Sigmoid colon (tissue), 7 donors: ENCODE results near the gene FSTL5. TPM values are rescaled to one million over a fixed set of nuclear protein-coding genes. Genes with fewer than 3 reads are reported as not detected.

Source experiments
- DNase-seq: peaks from one replicate; pipeline ENCODE4 v3.0.0-alpha.2; 2019
- H3K27ac ChIP-seq, 4 donors: fragments of 200-600 bp; sonication (generic); one replicate each; pipeline ENCODE4 v1.5.1; 2016 to 2019; ENCODE audit warnings: mild to moderate bottlenecking in 1 of 4
- H3K27me3 ChIP-seq, 3 donors: fragments of 200-600 bp; sonication (generic); one replicate each; pipeline ENCODE4 v1.5.1; 2019; ENCODE audit warnings: mild to moderate bottlenecking in 1 of 3
- H3K36me3 ChIP-seq, 4 donors: fragments of 200-600 bp; sonication (generic); one replicate each; pipeline ENCODE4 v1.5.1; 2016 to 2019
- H3K4me1 ChIP-seq, 4 donors: fragments of 200-600 bp; sonication (generic); one replicate each; pipeline ENCODE4 v1.5.1; 2017 to 2019
- H3K4me3 ChIP-seq, 4 donors: fragments of 200-600 bp; sonication (generic); one replicate each; pipeline ENCODE4 v1.5.1; 2017 to 2019; ENCODE audit warnings: mild to moderate bottlenecking in 2 of 4, moderate library complexity in 1 of 4
- H3K9me3 ChIP-seq, 4 donors: fragments of 200-600 bp in 3 of 4; sonication (generic) in 3 of 4; one replicate each; pipeline versions ENCODE4 v1.5.1 to v1.6.1; 2013 to 2019
- EP300 ChIP-seq, 4 donors: sonication (generic); formaldehyde crosslinking; IDR thresholded peaks; one replicate each; pipeline ENCODE4 v1.6.1; 2017; ENCODE audit warnings: antibody characterized with exemption in 4 of 4
- POLR2A ChIP-seq, 2 donors: fragments of 450-650 bp; IDR thresholded peaks; one replicate each; pipeline ENCODE4 v1.6.1; 2016; ENCODE audit warnings: antibody characterized with exemption in 2 of 2, mild to moderate bottlenecking in 2 of 2, moderate library complexity in 2 of 2
- POLR2AphosphoS5 ChIP-seq, 4 donors: sonication (generic); formaldehyde crosslinking; IDR thresholded peaks; one replicate each; pipeline ENCODE4 v1.6.1; 2017; ENCODE audit warnings: antibody characterized with exemption in 4 of 4
- WGBS, 2 donors: extraction: QIAGEN DNeasy Blood & Tissue Kit; methylation state at CpG; one replicate each; pipeline ENCODE4 v1.1.7; 2013; 5-methylcytosine and 5-hydroxymethylcytosine counted together
- intact Hi-C: fragments of 100-400 bp; cut with DNase I; formaldehyde crosslinking; loops from one replicate; pipeline ENCODE4 v1.15.1; 2023
- polyA plus RNA-seq, 3 donors: library from polyadenylated mRNA; stranded (reverse); fragments of 200-250 nt; gene quantifications; one replicate each; pipeline ENCODE4 v1.2.3, GENCODE V29; 2013
- total RNA-seq, 4 donors: library from RNA; depleted of rRNA; stranded (reverse); fragments of >200 nt; gene quantifications; one replicate each; pipeline ENCODE4 v1.1.0, GENCODE V29; 2016
- TF ChIP-seq, protein P1 (sequence below), 4 experiments: fragments of 450-650 bp in 3 of 4; fragments of 200-600 bp in 1 of 4; IDR thresholded peaks; one replicate each; pipeline ENCODE4 v1.5.1; 2016 to 2019; ENCODE audit warnings: antibody characterized with exemption in 4 of 4, mild to moderate bottlenecking in 3 of 4, moderate library complexity in 2 of 4
- donor health status: healthy with polysubstance abuse.
- donor health status: Bipolar disorder and iron deficiency.
- donor health status: healthy.

The FSTL5 gene
- total and polyA plus RNA-seq, 7 donors = 0.42 to 1.8 (median 0.82) TPM; not detected in 2

DNA sequence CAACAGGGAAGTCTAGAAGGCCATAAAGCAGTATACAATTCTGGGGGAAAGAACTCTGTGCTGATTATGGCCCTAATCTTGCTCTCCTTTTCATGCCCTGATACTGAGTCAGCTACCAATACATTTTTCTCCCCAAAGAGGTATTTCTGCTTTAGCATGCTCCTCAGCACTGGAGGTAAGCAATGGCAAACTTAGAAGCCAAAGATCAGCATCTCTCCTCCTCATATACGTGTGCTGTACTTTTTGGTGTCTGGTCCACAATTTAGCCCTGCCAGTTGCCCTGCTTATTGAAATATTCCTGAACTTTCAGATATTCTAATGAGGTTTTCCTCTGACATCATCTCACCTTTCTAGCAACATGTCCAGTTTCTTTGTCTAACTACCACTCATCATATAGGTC, 226.2 kb downstream of the FSTL5 start:
- H3K36me3 ChIP-seq = no peaks in the 10 kb centered on the region
- H3K4me1 ChIP-seq = no peaks in the 10 kb centered on the region
- intact Hi-C loops = no loop called here
- no peak overlapping the region for H3K4me3 ChIP-seq
- no peak overlapping the region for H3K27ac ChIP-seq
- H3K9me3 ChIP-seq = peaks cover 0 to 2% (median 0%) of the 10 kb centered on the region in 4 donors
- DNase-seq = no peak
- 76 to 85% methylated on average over 1 of the region's 1 CpG for WGBS, 2 donors
- TF ChIP-seq EP300 (IDR thresholded peaks at IDR 0.05) (no peak), POLR2A (IDR thresholded peaks at IDR 0.05) (no peak), POLR2AphosphoS5 (IDR thresholded peaks at IDR 0.05) (no peak)
- TF ChIP-seq, protein P1, sequence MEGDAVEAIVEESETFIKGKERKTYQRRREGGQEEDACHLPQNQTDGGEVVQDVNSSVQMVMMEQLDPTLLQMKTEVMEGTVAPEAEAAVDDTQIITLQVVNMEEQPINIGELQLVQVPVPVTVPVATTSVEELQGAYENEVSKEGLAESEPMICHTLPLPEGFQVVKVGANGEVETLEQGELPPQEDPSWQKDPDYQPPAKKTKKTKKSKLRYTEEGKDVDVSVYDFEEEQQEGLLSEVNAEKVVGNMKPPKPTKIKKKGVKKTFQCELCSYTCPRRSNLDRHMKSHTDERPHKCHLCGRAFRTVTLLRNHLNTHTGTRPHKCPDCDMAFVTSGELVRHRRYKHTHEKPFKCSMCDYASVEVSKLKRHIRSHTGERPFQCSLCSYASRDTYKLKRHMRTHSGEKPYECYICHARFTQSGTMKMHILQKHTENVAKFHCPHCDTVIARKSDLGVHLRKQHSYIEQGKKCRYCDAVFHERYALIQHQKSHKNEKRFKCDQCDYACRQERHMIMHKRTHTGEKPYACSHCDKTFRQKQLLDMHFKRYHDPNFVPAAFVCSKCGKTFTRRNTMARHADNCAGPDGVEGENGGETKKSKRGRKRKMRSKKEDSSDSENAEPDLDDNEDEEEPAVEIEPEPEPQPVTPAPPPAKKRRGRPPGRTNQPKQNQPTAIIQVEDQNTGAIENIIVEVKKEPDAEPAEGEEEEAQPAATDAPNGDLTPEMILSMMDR (IDR thresholded peaks at IDR 0.05) = no peak
- no peaks in the 10 kb centered on the region for H3K27me3 ChIP-seq

DNA sequence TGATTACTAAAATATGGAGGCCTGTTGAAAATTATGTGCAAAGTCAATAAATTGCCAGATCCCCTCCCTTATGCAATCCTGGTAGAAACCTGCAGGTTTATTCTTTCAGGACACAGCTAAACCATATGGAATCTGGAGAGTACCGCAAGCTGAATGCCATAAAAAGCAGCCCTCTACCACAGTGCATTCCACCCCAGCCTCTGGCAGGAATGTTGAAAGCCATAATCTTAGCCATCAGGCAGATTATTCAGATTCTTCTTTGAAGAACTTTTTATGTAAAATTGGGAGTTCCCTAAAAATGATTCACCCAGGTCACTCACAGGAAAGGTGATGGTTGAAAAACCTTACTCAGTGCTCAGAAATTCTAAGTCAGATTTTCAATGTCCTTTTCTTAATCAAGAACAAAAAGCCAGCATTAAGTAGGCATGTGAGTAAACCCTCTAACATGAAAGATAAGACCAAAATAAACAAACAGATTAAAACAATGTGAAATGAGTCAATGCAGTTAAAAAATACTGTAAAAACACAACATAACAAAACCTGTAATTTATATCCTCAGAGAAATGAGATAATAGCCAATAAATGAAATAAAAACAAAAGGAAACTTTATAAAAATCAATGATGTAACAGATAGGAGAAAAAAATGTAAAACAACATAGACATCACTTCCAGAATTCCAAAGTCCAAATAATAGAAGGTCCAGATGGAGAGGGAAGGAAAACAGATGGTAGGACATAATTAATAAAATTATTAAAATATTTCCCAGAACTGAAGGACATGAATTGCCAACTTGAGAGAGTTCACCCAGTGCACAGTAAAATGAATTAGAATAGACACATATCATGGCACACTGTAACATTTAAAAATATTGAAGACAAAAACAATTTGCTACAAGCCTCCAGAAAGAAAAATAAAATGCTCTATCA, 226.9 kb downstream of the FSTL5 start:
- Histone ChIP-seq H3K4me1 (no peaks in the 10 kb centered on the region), H3K27ac (no peak overlapping the region), H3K9me3 (peaks cover 0 to 2% (median 0%) of the 10 kb centered on the region in 4 donors), H3K27me3 (no peaks in the 10 kb centered on the region), H3K36me3 (no peaks in the 10 kb centered on the region), H3K4me3 (no peak overlapping the region)
- no peak for DNase-seq
- TF ChIP-seq POLR2A (IDR thresholded peaks at IDR 0.05) (no peak), EP300 (IDR thresholded peaks at IDR 0.05) (no peak), POLR2AphosphoS5 (IDR thresholded peaks at IDR 0.05) (no peak)
- TF ChIP-seq, protein P1 (IDR thresholded peaks at IDR 0.05) = no peak
- WGBS, 2 donors = 48 to 73% methylated on average over 1 of the region's 1 CpG
- intact Hi-C loops = no loop called here

DNA sequence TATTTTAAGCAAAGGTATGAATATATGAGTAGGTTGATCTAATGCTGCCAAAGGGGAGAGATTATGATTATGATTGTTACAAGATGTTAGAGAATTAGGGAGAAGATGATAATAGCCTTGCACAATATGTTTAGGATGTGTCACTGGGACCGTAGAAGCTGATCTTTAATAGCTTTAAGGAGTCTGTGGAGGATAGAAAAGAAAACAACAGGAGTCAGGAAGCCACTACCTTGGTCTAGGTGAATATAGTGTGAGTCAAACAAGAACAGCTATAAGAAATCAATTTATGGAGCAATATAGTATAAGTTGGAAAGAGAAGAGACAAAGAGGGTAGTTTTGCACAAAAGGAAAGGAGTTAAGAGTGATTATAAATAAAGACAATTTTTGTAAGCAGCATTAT, 232.7 kb downstream of the FSTL5 start:
- no peak for TF ChIP-seq POLR2A (IDR thresholded peaks at IDR 0.05)
- TF ChIP-seq EP300 (IDR thresholded peaks at IDR 0.05) = no peak
- TF ChIP-seq, protein P1 (IDR thresholded peaks at IDR 0.05) = no peak
- no peak for TF ChIP-seq POLR2AphosphoS5 (IDR thresholded peaks at IDR 0.05)
- WGBS, 2 donors = 38 to 61% methylated on average over 1 of the region's 1 CpG
- no peaks in the 10 kb centered on the region for H3K9me3 ChIP-seq
- H3K4me3 ChIP-seq = no peak overlapping the region
- no peaks in the 10 kb centered on the region for H3K27me3 ChIP-seq
- intact Hi-C loops = no loop called here
- no peak for DNase-seq
- no peaks in the 10 kb centered on the region for H3K36me3 ChIP-seq
- H3K27ac ChIP-seq = no peak overlapping the region
- no peaks in the 10 kb centered on the region for H3K4me1 ChIP-seq

DNA sequence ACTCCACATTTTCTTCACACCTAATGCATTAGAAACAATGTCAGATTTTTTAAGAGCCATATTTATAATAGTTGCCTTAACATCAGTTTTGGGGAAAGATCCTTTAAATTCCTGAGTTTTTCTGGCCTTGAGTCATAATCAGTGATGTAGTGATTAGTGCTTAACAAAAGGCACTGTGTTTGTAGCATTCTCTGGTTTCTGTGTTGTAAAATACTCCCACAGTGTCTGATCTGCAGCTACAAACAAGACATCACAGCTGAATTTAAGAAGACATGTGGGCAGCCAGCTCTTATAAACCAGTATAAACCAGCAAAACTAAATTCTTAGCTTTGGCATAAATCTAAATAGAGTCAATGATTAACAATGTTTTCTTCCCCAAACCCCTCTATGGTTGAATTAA, 233.8 kb downstream of the FSTL5 start:
- Histone ChIP-seq H3K4me3 (no peak overlapping the region), H3K4me1 (no peaks in the 10 kb centered on the region), H3K27ac (no peak overlapping the region), H3K27me3 (no peaks in the 10 kb centered on the region), H3K36me3 (no peaks in the 10 kb centered on the region), H3K9me3 (no peaks in the 10 kb centered on the region)
- intact Hi-C loops = no loop called here
- DNase-seq = no peak
- no peak for TF ChIP-seq POLR2AphosphoS5 (IDR thresholded peaks at IDR 0.05)
- TF ChIP-seq, protein P1 (IDR thresholded peaks at IDR 0.05) = no peak
- TF ChIP-seq EP300 (IDR thresholded peaks at IDR 0.05) = no peak
- no peak for TF ChIP-seq POLR2A (IDR thresholded peaks at IDR 0.05)
